OCI-LY1 (cell line): ENCODE results near the gene KCNK3.

Experiments used
- H2AFZ ChIP-seq: fragments of 200-600 bp; sonication (generic), shearing (Covaris generic); 2 replicates; pipeline ENCODE4 v1.6.0; 2014; ENCODE audit warnings: antibody characterized with exemption, mild to moderate bottlenecking, low read length
- H3F3A ChIP-seq: fragments of 200-600 bp; sonication (generic), shearing (Covaris generic); 2 replicates; pipeline ENCODE4 v1.6.0; 2014; ENCODE audit warnings: mild to moderate bottlenecking, antibody characterized with exemption, low read length, moderate library complexity; ENCODE audit not compliant: insufficient read depth
- H3K27ac ChIP-seq: fragments of 200-600 bp; sonication (generic); 2 replicates; pipeline ENCODE4 v1.5.1; 2014; ENCODE audit warnings: low read length, mixed run types, mild to moderate bottlenecking, low read depth; ENCODE audit not compliant: poor library complexity, severe bottlenecking
- H3K27me3 ChIP-seq: fragments of 200-600 bp; sonication (generic); 2 replicates; pipeline ENCODE4 v1.6.0; 2014; ENCODE audit warnings: antibody characterized with exemption, mild to moderate bottlenecking, low read length, moderate library complexity; ENCODE audit not compliant: insufficient read depth
- H3K36me3 ChIP-seq: fragments of 200-600 bp; sonication (generic); 2 replicates; pipeline ENCODE4 v1.6.1; 2014; ENCODE audit warnings: mild to moderate bottlenecking, antibody characterized with exemption, low read length, moderate library complexity, mixed read lengths; ENCODE audit not compliant: insufficient read depth
- H3K4me1 ChIP-seq: fragments of 200-600 bp; sonication (generic); 2 replicates; pipeline ENCODE4 v1.5.1; 2014; ENCODE audit warnings: mild to moderate bottlenecking, low read length, moderate library complexity; ENCODE audit not compliant: insufficient read depth, severe bottlenecking
- H3K4me2 ChIP-seq: fragments of 200-600 bp; sonication (generic), shearing (Covaris generic); 2 replicates; pipeline ENCODE4 v1.6.1; 2014; ENCODE audit warnings: low read length
- H3K4me3 ChIP-seq: fragments of 200-600 bp; sonication (generic); 2 replicates; pipeline ENCODE4 v1.5.1; 2014; ENCODE audit warnings: low read length, low read depth, mild to moderate bottlenecking, mixed read lengths; ENCODE audit not compliant: poor library complexity, severe bottlenecking
- H3K79me2 ChIP-seq: fragments of 200-600 bp; shearing (Covaris generic); 2 replicates; pipeline ENCODE4 v1.6.1; 2016; ENCODE audit warnings: mixed run types, low read length, mixed read lengths; ENCODE audit not compliant: insufficient read depth
- H3K9ac ChIP-seq: fragments of 200-600 bp; sonication (generic), shearing (Covaris generic); 2 replicates; pipeline ENCODE4 v1.6.1; 2014; ENCODE audit warnings: mild to moderate bottlenecking, low read length, mixed read lengths
- H3K9me2 ChIP-seq: fragments of 200-600 bp; sonication (generic), shearing (Covaris generic); 2 replicates; pipeline ENCODE4 v1.6.1; 2014; ENCODE audit warnings: low read depth, mild to moderate bottlenecking, low read length, mixed read lengths
- H3K9me3 ChIP-seq: fragments of 200-600 bp; shearing (Covaris generic); 2 replicates; pipeline ENCODE4 v1.6.1; 2014; ENCODE audit warnings: low read length, mixed read lengths
- H4K20me1 ChIP-seq: fragments of 200-600 bp; sonication (generic), shearing (Covaris generic); 2 replicates; pipeline ENCODE4 v1.6.0; 2016; ENCODE audit warnings: mild to moderate bottlenecking, low read length; ENCODE audit not compliant: insufficient read depth
- EZH2 ChIP-seq: fragments of 200-600 bp; sonication (generic), shearing (Covaris generic); IDR thresholded peaks from 2 replicates; pipeline ENCODE4 v1.8.0; 2017; ENCODE audit warnings: borderline replicate concordance, mixed run types, mild to moderate bottlenecking, antibody characterized with exemption, low read length, moderate library complexity, mixed read lengths
- TF ChIP-seq, protein P1 (sequence below): fragments of 200-600 bp; sonication (generic), shearing (Covaris generic); IDR thresholded peaks from 2 replicates; pipeline ENCODE4 v1.5.1; 2017; ENCODE audit warnings: mild to moderate bottlenecking, antibody characterized with exemption, low read length, moderate library complexity, mixed read lengths

KCNK3 gene

DNA sequence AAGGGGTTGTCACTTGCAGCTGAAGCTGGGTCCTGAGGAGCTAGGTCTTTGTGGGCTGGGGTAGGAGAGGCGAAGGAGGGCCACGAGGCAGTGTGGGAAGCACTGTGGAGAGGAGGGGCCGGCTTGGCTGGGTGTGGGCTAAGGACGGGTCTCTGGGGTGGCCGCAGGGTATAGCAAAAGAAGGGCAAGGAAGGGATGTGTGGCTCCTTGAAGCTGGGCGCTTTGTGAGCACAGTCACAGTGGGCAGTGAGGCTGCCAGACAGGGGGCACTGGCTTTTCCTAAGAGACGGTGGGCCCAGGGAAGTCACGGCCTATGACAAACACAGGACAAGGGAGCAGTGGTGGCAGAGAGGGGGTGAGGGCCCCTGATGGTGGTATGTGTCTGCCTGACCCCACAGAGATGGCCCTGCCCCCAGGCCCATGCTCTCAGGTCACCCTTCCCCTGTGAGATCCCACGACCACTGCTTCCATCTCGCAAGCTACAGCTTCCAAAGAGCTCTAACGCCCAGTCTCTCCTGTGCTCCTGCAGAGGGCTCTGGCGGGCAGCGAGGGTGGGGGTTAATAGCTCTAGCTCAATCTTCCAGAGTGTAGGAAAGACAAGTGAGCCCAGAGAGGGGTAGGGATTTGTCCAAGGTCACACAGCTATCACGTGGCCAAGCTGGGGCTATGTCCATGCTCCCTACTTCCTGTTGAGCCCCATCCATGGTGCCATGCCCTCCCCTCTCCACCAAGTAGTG is 32.4 kb downstream of the KCNK3 start:
- Histone ChIP-seq H4K20me1 (no peaks in the 10 kb centered on the region), H3K27ac (no peak overlapping the region), H3K9ac (no peak overlapping the region), H3K9me3 (no peaks in the 10 kb centered on the region), H3K9me2 (no peaks in the 10 kb centered on the region), H3K4me2 (no peak overlapping the region), H3K4me3 (no peak overlapping the region), H3K4me1 (no peaks in the 10 kb centered on the region), H3K36me3 (no peaks in the 10 kb centered on the region), H3F3A (no peaks in the 10 kb centered on the region), H3K27me3 (no peaks in the 10 kb centered on the region), H3K79me2 (no peaks in the 10 kb centered on the region), H2AFZ (no peak overlapping the region)
- TF ChIP-seq, protein P1, sequence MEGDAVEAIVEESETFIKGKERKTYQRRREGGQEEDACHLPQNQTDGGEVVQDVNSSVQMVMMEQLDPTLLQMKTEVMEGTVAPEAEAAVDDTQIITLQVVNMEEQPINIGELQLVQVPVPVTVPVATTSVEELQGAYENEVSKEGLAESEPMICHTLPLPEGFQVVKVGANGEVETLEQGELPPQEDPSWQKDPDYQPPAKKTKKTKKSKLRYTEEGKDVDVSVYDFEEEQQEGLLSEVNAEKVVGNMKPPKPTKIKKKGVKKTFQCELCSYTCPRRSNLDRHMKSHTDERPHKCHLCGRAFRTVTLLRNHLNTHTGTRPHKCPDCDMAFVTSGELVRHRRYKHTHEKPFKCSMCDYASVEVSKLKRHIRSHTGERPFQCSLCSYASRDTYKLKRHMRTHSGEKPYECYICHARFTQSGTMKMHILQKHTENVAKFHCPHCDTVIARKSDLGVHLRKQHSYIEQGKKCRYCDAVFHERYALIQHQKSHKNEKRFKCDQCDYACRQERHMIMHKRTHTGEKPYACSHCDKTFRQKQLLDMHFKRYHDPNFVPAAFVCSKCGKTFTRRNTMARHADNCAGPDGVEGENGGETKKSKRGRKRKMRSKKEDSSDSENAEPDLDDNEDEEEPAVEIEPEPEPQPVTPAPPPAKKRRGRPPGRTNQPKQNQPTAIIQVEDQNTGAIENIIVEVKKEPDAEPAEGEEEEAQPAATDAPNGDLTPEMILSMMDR = no peak
- TF ChIP-seq EZH2 = no peak

DNA sequence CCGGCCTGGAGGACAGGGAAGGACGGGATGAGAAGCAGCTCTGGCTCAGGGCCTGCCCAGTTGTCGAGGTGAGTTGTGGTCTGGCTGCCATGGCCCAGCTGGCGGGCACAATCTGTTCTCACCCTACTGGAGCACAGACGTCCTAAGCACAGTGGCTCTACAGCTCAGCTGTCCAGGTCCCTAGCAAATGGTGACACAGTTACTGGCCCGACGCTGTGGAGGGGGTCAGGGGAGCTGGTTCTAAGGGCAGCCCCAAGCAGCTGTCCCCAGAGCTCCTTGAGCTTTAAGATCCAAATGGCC is 32.9 kb downstream of the KCNK3 start:
- no peak for TF ChIP-seq EZH2
- TF ChIP-seq, protein P1 = no peak
- no peak overlapping the region for H2AFZ ChIP-seq
- no peak overlapping the region for H3K9ac ChIP-seq
- H3K9me2 ChIP-seq = no peaks in the 10 kb centered on the region
- H3K79me2 ChIP-seq = no peaks in the 10 kb centered on the region
- no peak overlapping the region for H3K4me2 ChIP-seq
- no peaks in the 10 kb centered on the region for H3F3A ChIP-seq
- no peaks in the 10 kb centered on the region for H4K20me1 ChIP-seq
- no peak overlapping the region for H3K4me3 ChIP-seq
- H3K27me3 ChIP-seq = no peaks in the 10 kb centered on the region
- no peaks in the 10 kb centered on the region for H3K36me3 ChIP-seq
- no peak overlapping the region for H3K27ac ChIP-seq
- H3K4me1 ChIP-seq = no peaks in the 10 kb centered on the region
- no peaks in the 10 kb centered on the region for H3K9me3 ChIP-seq

DNA sequence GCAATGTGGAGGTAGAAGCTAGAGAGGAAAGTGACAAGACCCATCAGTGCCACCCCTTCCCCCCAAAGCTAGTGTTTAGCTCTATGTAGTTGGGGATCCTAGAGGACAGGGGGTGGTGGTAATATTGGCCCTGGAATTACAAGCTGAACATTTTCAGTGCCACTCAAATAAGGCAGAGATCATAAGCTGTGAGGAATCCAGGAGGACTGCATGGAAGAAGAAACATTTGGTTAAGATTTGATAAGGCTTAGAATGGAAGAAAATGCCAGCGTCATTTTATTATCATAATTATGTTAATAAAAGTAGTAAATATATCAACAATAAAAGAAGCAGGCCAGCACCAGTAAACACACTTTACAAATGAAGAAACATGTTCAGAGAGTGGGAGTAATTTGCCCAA is 33.7 kb downstream of the KCNK3 start:
- TF ChIP-seq EZH2 = no peak
- TF ChIP-seq, protein P1 = no peak
- no peaks in the 10 kb centered on the region for H3K79me2 ChIP-seq
- H2AFZ ChIP-seq = no peak overlapping the region
- H3K4me1 ChIP-seq = no peaks in the 10 kb centered on the region
- H3K9me3 ChIP-seq = no peaks in the 10 kb centered on the region
- H3K9me2 ChIP-seq = no peaks in the 10 kb centered on the region
- no peak overlapping the region for H3K9ac ChIP-seq
- H3K4me3 ChIP-seq = no peak overlapping the region
- H4K20me1 ChIP-seq = no peaks in the 10 kb centered on the region
- no peak overlapping the region for H3K4me2 ChIP-seq
- H3F3A ChIP-seq = no peaks in the 10 kb centered on the region
- H3K27me3 ChIP-seq = no peaks in the 10 kb centered on the region
- H3K27ac ChIP-seq = no peak overlapping the region
- H3K36me3 ChIP-seq = no peaks in the 10 kb centered on the region
